RWPE2 (cell line): ENCODE data around the gene NPFFR1.

Experiments used
- ATAC-seq: fragments of 200-7000 bp; cut with Tn5 transposase; 3 replicates; pipeline ENCODE4 v1.9.1; 2021; ENCODE audit warnings: low read depth
- DNase-seq: peaks from one replicate; pipeline ENCODE4 v3.0.0-alpha.2; 2020; ENCODE audit warnings: low spot score
- H3K27ac ChIP-seq: fragments of 450-650 bp; 2 replicates; pipeline ENCODE4 v1.5.1; 2017; ENCODE audit warnings: mild to moderate bottlenecking; ENCODE audit not compliant: poor library complexity, severe bottlenecking
- H3K27me3 ChIP-seq: fragments of 250-450 bp; sonication (Bioruptor Pico); 2 replicates; pipeline ENCODE4 v1.5.1; 2021; ENCODE audit warnings: mild to moderate bottlenecking, moderate library complexity; ENCODE audit not compliant: insufficient read depth, poor library complexity, severe bottlenecking
- H3K36me3 ChIP-seq: fragments of 250-450 bp; sonication (Bioruptor Pico); 2 replicates; pipeline ENCODE4 v1.5.1; 2020; ENCODE audit warnings: low read depth, mild to moderate bottlenecking, moderate library complexity
- H3K4me1 ChIP-seq: fragments of 250-450 bp; sonication (Bioruptor Pico); 2 replicates; pipeline ENCODE4 v1.5.1; 2021; ENCODE audit warnings: mild to moderate bottlenecking, moderate library complexity; ENCODE audit not compliant: insufficient read depth, poor library complexity, severe bottlenecking
- H3K4me3 ChIP-seq: fragments of 250-450 bp; sonication (Bioruptor Pico); 2 replicates; pipeline ENCODE4 v1.5.1; 2021; ENCODE audit warnings: mild to moderate bottlenecking, moderate library complexity; ENCODE audit not compliant: severe bottlenecking
- H3K9me3 ChIP-seq: fragments of 250-450 bp; sonication (Bioruptor Pico); 2 replicates; pipeline ENCODE4 v1.5.1; 2021; ENCODE audit warnings: mild to moderate bottlenecking, moderate library complexity; ENCODE audit not compliant: severe bottlenecking
- CTCF ChIP-seq: fragments of 450-650 bp; IDR thresholded peaks from one replicate; pipeline ENCODE4 v1.5.1; 2017; ENCODE audit warnings: mild to moderate bottlenecking, moderate library complexity; ENCODE audit not compliant: poor library complexity, severe bottlenecking

Gene NPFFR1

GRCh38 chr10:70234668-70235447, 48.9 kb downstream of the NPFFR1 start:
- no peak for DNase-seq
- H3K27ac ChIP-seq: no peak overlapping the region
- no peak for TF ChIP-seq CTCF
- peaks cover 11% of the 10 kb centered on the region; the same call in 1 of the 2 replicates for H3K36me3 ChIP-seq
- H3K4me3 ChIP-seq: no peak overlapping the region
- peaks cover 12% of the 10 kb centered on the region for H3K4me1 ChIP-seq
- no peaks in the 10 kb centered on the region for H3K9me3 ChIP-seq
- ATAC-seq: no peak
- no peaks in the 10 kb centered on the region for H3K27me3 ChIP-seq

- DNase-seq (no peak), ATAC-seq (no peak)
- Histone ChIP-seq H3K4me1 (peaks cover 14% of the 10 kb centered on the region), H3K36me3 (peaks cover 20% of the 10 kb centered on the region), H3K27ac (peak overlapping the region; percentile 63), H3K27me3 (no peaks in the 10 kb centered on the region), H3K4me3 (peak overlapping the region; percentile 59), H3K9me3 (no peaks in the 10 kb centered on the region)
- TF ChIP-seq CTCF: no peak
Measured at GRCh38 chr10:70233939-70234300, 49.9 kb downstream of the NPFFR1 start.

- peak within 1 kb of the TSS; percentile 63 for H3K27ac ChIP-seq
- TF ChIP-seq CTCF: no peak
Measured at GRCh38 chr10:70233109-70233938, 50.5 kb downstream of the NPFFR1 start, which contains the start of gene PPA1. Gene PPA1 (minus strand): TSS chr10:70233429. CDS start chr10:70233327, 102 bp downstream.

GRCh38 chr10:70232859-70233108, 51.0 kb downstream of the NPFFR1 start:
- H3K4me1 ChIP-seq: peaks cover 24% of the 10 kb centered on the region
- no peaks in the 10 kb centered on the region for H3K9me3 ChIP-seq
- H3K27me3 ChIP-seq: no peaks in the 10 kb centered on the region
- H3K27ac ChIP-seq: peak overlapping the region; percentile 63
- ATAC-seq (no peak; the same call in 2 of the 3 replicates), DNase-seq (no peak)
- peak overlapping the region; percentile 59 for H3K4me3 ChIP-seq
- no peak for TF ChIP-seq CTCF
- H3K36me3 ChIP-seq: peaks cover 32% of the 10 kb centered on the region

More at GRCh38 chr10:70233109-70233938, 50.5 kb downstream of the NPFFR1 start, which contains the start of gene PPA1:
- DNase-seq (peak; percentile 97), ATAC-seq (peak; percentile 84)
- Histone ChIP-seq H3K36me3 (peaks cover 26% of the 10 kb centered on the region), H3K4me1 (peaks cover 18% of the 10 kb centered on the region), H3K9me3 (no peaks in the 10 kb centered on the region), H3K4me3 (peak within 1 kb of the TSS; percentile 59), H3K27me3 (no peaks in the 10 kb centered on the region)
